PC-3 (cell line): ENCODE data around the gene AIG1.

Source experiments
- CTCF ChIP-seq: fragments of 300-600 bp; sonication (generic); conservative IDR thresholded peaks from 2 replicates; pipeline ENCODE4 v1.5.1; 2017; ENCODE audit warnings: antibody characterized with exemption, low read depth, mild to moderate bottlenecking, low read length
- EZH2 ChIP-seq: fragments of 300-600 bp; sonication (generic); IDR thresholded peaks from one replicate; pipeline ENCODE4 v1.6.1; 2017; ENCODE audit warnings: antibody characterized with exemption, mild to moderate bottlenecking, low read length; ENCODE audit not compliant: unreplicated experiment
- EZH2phosphoT487 ChIP-seq: fragments of 300-600 bp; sonication (generic); IDR thresholded peaks from 2 replicates; pipeline ENCODE4 v1.6.1; 2018; ENCODE audit warnings: mild to moderate bottlenecking, antibody characterized with exemption, low read length, borderline replicate concordance

GRCh38 chr6:143276436-143276835, 215.7 kb downstream of the AIG1 start:
- TF ChIP-seq CTCF (no peak), EZH2phosphoT487 (no peak), EZH2 (no peak)
